Left cardiac atrium (tissue), 4 donors: Measurements from ENCODE around the gene ZFR2. TPM values are rescaled to one million over a fixed set of nuclear protein-coding genes. Genes with fewer than 3 reads are reported as not detected.
A peak's percentile ranks its signal among the peaks of the same experiment; 100 is the strongest.
"Not testable (repeated sequence)": the region's sequence is repeated elsewhere in the genome, so short reads cannot be mapped to it uniquely, and the experiment has no call there.

Source experiments
- ATAC-seq, 2 donors: fragments of 200-7000 bp; cut with Tn5 transposase; one replicate each; pipeline ENCODE4 v1.9.1; 2020; ENCODE audit warnings: mild to moderate bottlenecking in 2 of 2, moderate library complexity in 2 of 2
- DNase-seq: peaks from one replicate; pipeline ENCODE4 v3.0.0-alpha.2; 2020
- intact Hi-C, 2 donors: fragments of 100-400 bp; cut with DNase I; formaldehyde crosslinking; loops; one replicate each; pipeline versions ENCODE4 v1.14.1 to v1.15.1; 2022 to 2023
- total RNA-seq, 2 donors: library from RNA; stranded (reverse); fragmentation: NEBNext Ultra II Directional; extraction: Animal tissue kit (Norgen Biotek cat#: 25700); gene quantifications; one replicate each; pipeline ENCODE4 v1.2.1, GENCODE V29; 2021
- donor health status: DM: no; HTN: yes; CAD: no.
- donor health status: DM: no; HTN: yes; CAD: no; lungs with severe emphysema.
- donor health status: DM: yes; HTN: yes; CAD: no.
- donor health status: Dilated cardiomyopathy.

ZFR2 gene
- total RNA-seq, 2 donors from 2014 or later: 0.29 to 0.35 TPM

DNA sequence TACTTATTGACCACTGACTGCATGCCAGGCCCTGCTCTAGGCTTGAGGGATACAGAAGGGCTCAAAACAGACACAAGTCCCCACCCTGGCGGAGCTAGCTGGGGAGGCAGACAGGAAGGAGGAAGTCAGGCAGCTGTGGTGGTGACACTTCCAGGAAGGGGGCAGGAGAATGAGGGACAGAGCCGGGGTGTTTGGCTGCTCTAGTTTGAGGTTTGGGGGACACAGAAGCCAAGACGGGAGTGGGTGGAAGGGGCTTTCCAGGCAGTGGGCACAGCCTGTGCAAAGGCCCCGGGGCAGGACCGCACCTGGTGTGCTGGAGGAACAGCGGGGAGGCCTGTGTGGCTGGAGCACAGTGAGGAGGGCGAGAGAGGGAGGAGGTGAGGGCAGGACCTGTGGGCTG, 102.3 kb downstream of the ZFR2 start:
- DNase-seq: no peak
- intact Hi-C loops: loop anchor here in 1 of 2 donors (10.0 kb wide), 1 partner anchor 198 kb away; no protein-coding TSS in a partner anchor

DNA sequence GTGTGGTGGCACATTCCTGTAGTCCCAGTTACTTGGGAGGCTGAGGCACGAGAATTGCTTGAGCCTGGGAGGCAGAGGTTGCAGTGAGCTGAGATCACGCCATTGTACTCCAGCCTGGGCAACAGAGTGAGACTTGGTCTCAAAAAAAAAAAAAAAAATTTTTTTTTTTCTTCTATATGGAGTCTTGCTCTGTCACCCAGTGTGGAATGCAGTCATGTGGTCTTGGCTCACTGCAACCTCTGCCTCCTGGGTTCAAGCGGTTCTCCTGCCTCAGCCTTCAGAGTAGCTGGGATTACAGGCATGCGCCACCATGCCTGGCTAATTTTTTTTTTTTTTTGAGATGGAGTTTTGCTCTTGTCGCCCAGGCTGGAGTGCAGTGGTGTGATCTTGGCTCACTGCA, 103.1 kb downstream of the ZFR2 start:
- intact Hi-C loops: loop anchor here in 1 of 2 donors (10.0 kb wide), 1 partner anchor 199 kb away; no protein-coding TSS in a partner anchor
- ATAC-seq, DNase-seq: not testable (repeated sequence)

More for the DNA sequence above, 102.3 kb downstream of the ZFR2 start:
- ATAC-seq: no peak

DNA sequence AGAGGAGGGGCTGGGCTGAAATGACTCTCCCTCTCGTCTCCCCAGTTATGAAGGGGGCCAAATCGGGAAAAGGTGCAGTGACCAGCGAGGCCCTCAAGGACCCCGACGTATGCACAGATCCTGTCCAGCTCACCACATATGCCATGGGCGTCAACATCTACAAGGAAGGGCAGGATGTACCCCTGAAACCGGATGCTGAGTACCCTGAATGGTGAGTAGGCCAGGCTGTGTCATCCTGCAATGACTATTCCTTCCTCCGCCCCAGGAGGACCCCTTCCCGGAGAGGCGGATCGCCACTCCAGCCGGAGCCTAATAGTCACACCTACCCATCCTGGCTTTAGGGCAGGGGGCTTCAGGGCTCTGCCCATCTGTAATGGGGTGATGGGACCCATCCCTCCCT, 103.7 kb downstream of the ZFR2 start:
- intact Hi-C loops: loop anchor here in 1 of 2 donors (10.0 kb wide), 1 partner anchor 200 kb away; no protein-coding TSS in a partner anchor
- DNase-seq: no peak

DNA sequence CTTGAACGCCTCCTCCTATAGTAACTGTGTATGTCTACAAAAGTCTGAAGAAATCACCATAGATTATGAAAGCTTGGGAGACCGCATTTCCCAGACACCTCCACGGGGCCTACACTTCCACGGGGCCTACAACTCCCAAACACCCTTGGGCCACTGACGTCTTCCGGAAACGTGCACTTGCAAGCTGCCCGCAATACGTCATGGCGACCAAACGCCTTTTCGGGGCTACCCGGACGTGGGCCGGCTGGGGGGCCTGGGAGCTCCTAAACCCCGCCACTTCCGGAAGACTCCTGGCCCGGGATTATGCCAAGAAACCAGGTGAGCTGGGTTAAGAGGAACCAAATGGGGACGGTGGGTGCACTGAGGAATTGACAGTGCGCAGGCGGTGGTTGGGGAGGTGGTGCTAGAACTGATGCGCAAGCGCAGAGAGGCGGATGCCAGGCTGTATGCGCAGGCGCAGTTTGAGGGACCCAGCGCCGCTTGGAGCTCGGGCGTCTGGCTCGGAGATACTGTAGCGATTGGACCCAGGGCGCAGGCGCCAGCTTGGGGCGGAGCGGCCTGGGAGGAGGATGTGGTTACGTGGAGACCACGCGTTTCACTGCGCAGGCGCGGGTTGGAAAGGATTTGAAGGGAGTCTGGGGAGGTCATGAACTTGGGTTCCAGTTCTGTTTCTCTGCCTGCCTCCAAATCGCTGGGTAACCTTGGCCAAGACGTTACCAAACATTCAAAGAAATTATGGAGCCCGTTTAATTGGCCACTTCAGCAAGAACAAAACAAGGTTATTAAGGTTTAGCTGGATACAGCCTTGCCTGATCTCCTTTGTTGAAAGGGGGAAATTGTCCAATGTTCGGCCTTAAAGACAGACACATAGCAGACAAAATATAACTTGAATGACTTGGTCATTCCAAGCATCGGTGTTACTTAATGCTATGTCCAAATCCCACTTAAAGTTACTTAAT, 106.1 kb downstream of the ZFR2 start, which contains the start of gene MRPL54:
Gene MRPL54 (plus strand): TSS at position 182 of the 959 bp plus-strand sequence. CDS start 19 bp downstream, at position 201.
- intact Hi-C loops: loop anchor here in 1 of 2 donors (10.0 kb wide), 1 partner anchor 202 kb away; no protein-coding TSS in a partner anchor
- peak; percentile 95 to 96 for ATAC-seq
- peak; percentile 99 for DNase-seq

More for the DNA sequence above, 103.7 kb downstream of the ZFR2 start:
- ATAC-seq: no peak

DNA sequence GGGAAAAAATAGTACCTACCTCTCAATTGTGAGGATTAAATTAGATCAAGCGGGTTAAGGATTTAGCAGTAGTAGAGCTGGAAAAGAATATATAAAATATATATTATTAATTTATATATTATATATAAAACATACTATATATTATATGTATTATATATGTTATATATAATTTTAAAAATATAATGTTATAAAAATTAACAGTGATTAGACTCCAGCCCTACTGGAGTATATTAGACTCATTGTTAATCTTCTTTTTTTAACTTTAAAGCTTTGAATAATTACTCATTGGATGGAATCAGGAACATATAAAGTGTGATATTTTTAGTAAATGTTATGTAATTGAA, 106.7 kb downstream of the ZFR2 start:
- intact Hi-C loops: loop anchor here in 1 of 2 donors (10.0 kb wide), 1 partner anchor 203 kb away; no protein-coding TSS in a partner anchor
- DNase-seq (no peak), ATAC-seq (no peak)

DNA sequence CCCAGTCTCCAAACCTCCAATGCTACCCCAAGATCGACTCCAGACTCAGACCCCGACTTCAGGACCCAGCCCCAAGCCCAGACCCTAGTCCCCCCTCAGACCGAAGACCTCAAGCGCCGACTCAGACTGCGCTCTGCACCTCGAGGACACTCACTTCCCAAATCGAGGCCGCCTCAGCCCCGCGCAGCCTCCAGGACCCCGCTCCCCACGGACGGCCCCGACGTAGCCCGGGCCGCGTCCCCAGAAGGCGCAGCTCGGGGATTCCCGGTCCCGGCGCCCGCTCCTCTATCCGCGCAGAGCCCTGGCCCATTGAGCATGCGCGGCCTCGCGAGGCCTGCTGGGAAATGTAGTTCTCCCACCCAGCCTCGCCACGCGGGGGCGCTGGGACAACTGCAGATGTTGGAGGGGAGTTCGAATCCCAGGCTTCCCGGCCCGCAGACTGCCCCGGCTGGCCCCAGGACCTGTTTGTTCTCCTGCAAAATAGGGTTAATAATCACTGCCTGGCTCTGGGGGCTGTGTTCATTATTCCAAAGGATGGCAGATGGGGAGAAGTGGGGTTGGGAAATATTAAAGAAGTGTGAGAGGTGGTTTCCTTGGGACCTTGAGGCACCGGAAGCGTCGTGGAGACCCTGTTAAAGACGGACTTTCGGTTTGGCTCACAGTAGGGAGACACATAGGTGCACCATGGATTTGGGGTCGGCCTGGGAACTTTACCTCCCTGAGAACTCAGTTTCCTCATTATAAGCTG, 107.3 kb downstream of the ZFR2 start, which contains the start of gene APBA3:
Gene APBA3 (minus strand): TSS at position 311 of the 748 bp plus-strand sequence. CDS start 1,428 bp downstream, outside the sequence.
- DNase-seq (peak; percentile 94), ATAC-seq (peak; percentile 60 to 62)
- intact Hi-C loops: loop anchor here in 1 of 2 donors (10.0 kb wide), 1 partner anchor 203 kb away; no protein-coding TSS in a partner anchor

DNA sequence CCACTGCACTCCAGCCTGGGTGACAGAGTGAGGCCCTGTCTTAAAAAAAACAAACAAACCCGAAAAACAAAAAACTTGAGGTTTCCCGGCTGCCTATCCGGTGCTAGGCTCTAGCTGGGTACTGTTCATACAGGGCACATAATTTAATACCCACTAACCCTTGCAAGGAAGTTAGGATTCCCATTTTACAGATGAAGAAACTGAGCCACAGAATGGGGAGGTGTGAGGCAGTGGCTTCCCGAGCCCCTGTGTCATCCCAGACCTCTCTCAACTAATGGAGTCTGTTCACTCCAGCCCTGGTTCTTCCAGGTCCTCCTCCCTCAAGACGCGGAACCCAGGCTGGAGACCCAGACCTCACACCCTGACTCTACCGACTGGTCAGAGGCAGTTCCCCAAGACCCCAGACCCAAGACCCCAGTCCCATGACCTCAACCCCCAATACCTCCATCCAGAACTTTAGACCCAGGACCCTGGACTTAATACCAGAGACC, 107.9 kb downstream of the ZFR2 start:
- ATAC-seq: no peak
- intact Hi-C loops: loop anchor here in 1 of 2 donors (10.0 kb wide), 1 partner anchor 204 kb away; no protein-coding TSS in a partner anchor
- DNase-seq: no peak

DNA sequence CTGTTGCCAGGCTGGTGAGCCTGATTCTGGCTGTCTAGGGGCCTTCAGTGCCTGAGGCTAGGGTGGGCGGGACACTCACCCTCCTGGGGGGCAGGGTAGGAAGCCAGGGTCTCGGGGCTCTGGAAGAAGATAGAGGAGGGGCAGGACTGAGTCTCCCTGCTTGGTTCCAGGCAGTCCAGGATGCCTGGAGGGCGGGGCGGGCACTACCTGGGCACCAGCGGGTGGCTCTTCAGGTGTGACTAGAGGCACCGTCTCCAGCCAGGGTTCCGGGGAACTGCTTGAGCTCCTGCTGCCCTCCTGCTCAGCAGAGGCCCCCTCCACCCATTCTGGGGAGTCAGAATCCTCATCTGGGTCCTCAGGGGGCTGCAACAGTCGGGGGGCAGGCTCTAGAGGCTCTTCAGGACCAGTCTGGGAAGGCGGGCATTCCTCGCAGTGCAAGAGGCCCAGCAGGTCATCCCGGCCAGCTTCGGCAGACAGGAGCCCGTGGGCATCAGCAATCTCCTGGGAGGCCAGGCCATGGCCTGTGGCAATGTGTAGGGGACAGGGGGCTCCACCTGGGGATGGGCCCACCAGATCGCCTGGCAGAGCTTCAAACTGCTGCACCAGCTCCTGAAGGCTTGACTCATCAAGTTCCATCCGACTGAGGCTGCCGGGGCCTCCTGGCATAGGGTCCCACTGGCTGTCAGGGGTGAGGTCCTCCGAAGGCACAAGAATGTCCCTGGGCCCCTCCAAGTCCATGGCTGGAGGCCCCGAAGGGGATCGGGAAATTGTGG, 109.2 kb downstream of the ZFR2 start:
- ATAC-seq (no peak), DNase-seq (no peak)
- intact Hi-C loops: loop anchor here in 1 of 2 donors (10.0 kb wide), 1 partner anchor 205 kb away; no protein-coding TSS in a partner anchor

DNA sequence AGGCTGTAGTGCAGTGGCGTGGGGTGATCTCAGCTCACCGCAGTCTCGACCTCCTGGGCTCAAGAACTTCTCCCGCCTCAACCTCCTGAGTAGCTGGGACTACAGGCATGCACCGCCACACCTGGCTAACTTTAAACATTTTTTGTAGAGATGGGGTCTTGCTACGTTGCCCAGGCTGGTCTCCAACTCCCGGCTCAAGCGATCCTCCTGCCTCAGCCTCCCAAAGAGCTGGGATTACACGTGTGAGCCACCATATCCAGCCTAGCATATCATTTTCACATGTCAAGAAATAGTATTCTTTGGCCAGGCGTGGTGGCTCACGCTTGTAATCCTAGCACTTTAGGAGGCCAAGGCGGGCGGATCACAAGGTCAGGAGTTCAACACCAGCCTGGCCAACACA, 110.5 kb downstream of the ZFR2 start:
- DNase-seq, ATAC-seq, intact Hi-C loops: not testable (repeated sequence)

DNA sequence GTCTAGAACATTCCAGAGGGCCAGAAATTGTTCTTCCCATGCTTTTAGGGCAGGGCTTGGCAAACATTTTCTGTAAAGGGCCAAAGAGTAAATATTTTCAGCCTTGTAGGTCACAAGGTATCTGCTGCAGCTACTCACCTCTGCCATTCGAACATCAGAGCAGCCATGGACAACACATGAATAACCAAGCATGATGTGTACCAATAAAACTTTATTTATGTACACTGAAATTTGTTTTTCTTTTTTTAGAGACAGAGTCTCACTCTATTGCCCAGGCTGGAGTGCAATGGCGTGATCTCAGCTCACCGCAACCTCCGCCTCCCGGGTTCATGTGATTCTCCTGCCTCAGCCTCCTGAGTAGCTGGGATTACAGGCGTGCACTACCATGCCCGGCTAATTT, 111.1 kb downstream of the ZFR2 start:
- ATAC-seq, DNase-seq, intact Hi-C loops: not testable (repeated sequence)

Other genes starting within 250 kb of the ZFR2 start
- 10 to 100 TPM; 12.5 to 12.9 TPM for gene CACTIN, start 242.2 kb downstream of the ZFR2 start, total RNA-seq
- 10 to 100 TPM; 36.6 to 44.3 TPM for gene PIP5K1C, start 168.6 kb downstream of the ZFR2 start, total RNA-seq
- gene TJP3, start 160.7 kb downstream of the ZFR2 start, total RNA-seq: under 1 TPM in 1 of 2 donors, not detected in 1; 0.32 TPM
- 10 to 100 TPM; 12.6 to 12.7 TPM for gene APBA3, start 107.3 kb downstream of the ZFR2 start, total RNA-seq
- 10 to 100 TPM; 63.6 to 68.9 TPM for gene MRPL54, start 106.4 kb downstream of the ZFR2 start, total RNA-seq
- not detected for gene RAX2, start 96.8 kb downstream of the ZFR2 start, total RNA-seq
- gene MATK, start 82.7 kb downstream of the ZFR2 start, total RNA-seq: 1 to 10 TPM in 1 of 2 donors, under 1 TPM in 1; 0.92 to 1.4 TPM
- gene ATCAY, start 11.6 kb upstream of the ZFR2 start, total RNA-seq: not detected
- 1,000 to 10,000 TPM; 1,098 to 1,409 TPM for gene NMRK2, start 64.0 kb upstream of the ZFR2 start, total RNA-seq
- gene DAPK3, start 102.1 kb upstream of the ZFR2 start, total RNA-seq: 10 to 100 TPM; 52.4 to 95.1 TPM
- gene EEF2, start 116.4 kb upstream of the ZFR2 start, total RNA-seq: 1,000 to 10,000 TPM; 1,815 to 2,062 TPM
- 10 to 100 TPM; 13.8 to 14.0 TPM for gene PIAS4, start 138.7 kb upstream of the ZFR2 start, total RNA-seq
- gene ZBTB7A, start 197.9 kb upstream of the ZFR2 start, total RNA-seq: 10 to 100 TPM; 28.5 to 32.5 TPM